WTC11 (cell line): ENCODE data around the gene TRIM75.

ENCODE experiments used
- CREB1 ChIP-seq: sonication (generic); formaldehyde crosslinking; IDR thresholded peaks from 2 replicates; pipeline ENCODE4 v1.8.0; 2023; ENCODE audit warnings: mild to moderate bottlenecking, missing genetic modification reagents
- EMX1 ChIP-seq: fragments of 250-450 bp; sonication (Bioruptor Pico); IDR thresholded peaks from 2 replicates; pipeline ENCODE4 v1.8.0; 2021; ENCODE audit warnings: mild to moderate bottlenecking
- JUN ChIP-seq: sonication (generic); formaldehyde crosslinking; IDR thresholded peaks from 2 replicates; pipeline ENCODE4 v1.8.0; 2023; ENCODE audit warnings: mild to moderate bottlenecking, missing genetic modification reagents
- RORB ChIP-seq: fragments of 250-450 bp; sonication (Bioruptor Pico); IDR thresholded peaks from 2 replicates; pipeline ENCODE4 v1.9.0; 2021; ENCODE audit warnings: mild to moderate bottlenecking
- TCF7 ChIP-seq: sonication (generic); formaldehyde crosslinking; IDR thresholded peaks from 2 replicates; pipeline ENCODE4 v1.8.0; 2022; ENCODE audit warnings: mild to moderate bottlenecking, low read depth, missing genetic modification reagents, moderate library complexity
- ZNF138 ChIP-seq: sonication (generic); formaldehyde crosslinking; conservative IDR thresholded peaks from 2 replicates; pipeline ENCODE4 v1.8.1; 2022; ENCODE audit warnings: mild to moderate bottlenecking, moderate library complexity, missing genetic modification reagents
- ZNF396 ChIP-seq: fragments of 250-450 bp; sonication (Bioruptor Pico); IDR thresholded peaks from 2 replicates; pipeline ENCODE4 v1.8.0; 2021; ENCODE audit warnings: mild to moderate bottlenecking, moderate library complexity, borderline replicate concordance
- ZNF671 ChIP-seq: fragments of 250-450 bp; sonication (Bioruptor Pico); IDR thresholded peaks from 2 replicates; pipeline ENCODE4 v1.8.0; 2021; ENCODE audit warnings: mild to moderate bottlenecking
- TF ChIP-seq, protein P1 (sequence below): fragments of 200-600 bp; IDR thresholded peaks from 2 replicates; pipeline ENCODE4 v1.8.0; 2022; ENCODE audit warnings: antibody characterized with exemption
- TF ChIP-seq, protein P2 (sequence below): sonication (generic); formaldehyde crosslinking; IDR thresholded peaks from 2 replicates; pipeline ENCODE4 v1.8.0; 2022; ENCODE audit warnings: mild to moderate bottlenecking, missing genetic modification reagents
- TF ChIP-seq, protein P3 (sequence below): sonication (generic); formaldehyde crosslinking; IDR thresholded peaks from 2 replicates; pipeline ENCODE4 v1.8.1; 2022; ENCODE audit warnings: low read depth, mild to moderate bottlenecking, moderate library complexity, missing genetic modification reagents, borderline replicate concordance
- TF ChIP-seq, protein P4 (sequence below): sonication (generic); formaldehyde crosslinking; IDR thresholded peaks from 2 replicates; pipeline ENCODE4 v1.8.0; 2022; ENCODE audit warnings: mild to moderate bottlenecking, missing genetic modification reagents
- TF ChIP-seq, protein P5 (sequence below): sonication (generic); formaldehyde crosslinking; IDR thresholded peaks from 2 replicates; pipeline ENCODE4 v1.8.1; 2022; ENCODE audit warnings: mild to moderate bottlenecking, moderate library complexity, missing genetic modification reagents

DNA sequence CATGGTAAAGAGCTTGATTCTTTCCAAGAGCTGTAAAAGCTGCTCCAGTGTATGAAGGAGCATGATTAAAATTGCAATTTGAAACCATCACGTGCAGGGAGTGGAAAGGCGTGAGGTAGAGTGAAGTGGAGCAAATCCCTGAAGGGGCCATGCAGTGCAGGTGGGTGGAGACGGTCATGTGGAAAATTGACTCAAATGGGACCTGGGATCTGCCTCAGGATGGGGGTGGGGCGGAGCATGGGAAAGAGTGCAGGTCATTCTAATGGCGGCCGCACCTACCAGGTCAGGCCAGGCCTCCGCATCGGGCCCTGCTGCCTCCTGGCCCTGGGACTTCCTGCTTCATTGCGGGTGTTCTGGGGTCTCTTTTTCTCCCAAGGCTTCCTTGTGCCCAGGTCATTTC is 47.2 kb upstream of the TRIM75 start:
- TF ChIP-seq, protein P1, sequence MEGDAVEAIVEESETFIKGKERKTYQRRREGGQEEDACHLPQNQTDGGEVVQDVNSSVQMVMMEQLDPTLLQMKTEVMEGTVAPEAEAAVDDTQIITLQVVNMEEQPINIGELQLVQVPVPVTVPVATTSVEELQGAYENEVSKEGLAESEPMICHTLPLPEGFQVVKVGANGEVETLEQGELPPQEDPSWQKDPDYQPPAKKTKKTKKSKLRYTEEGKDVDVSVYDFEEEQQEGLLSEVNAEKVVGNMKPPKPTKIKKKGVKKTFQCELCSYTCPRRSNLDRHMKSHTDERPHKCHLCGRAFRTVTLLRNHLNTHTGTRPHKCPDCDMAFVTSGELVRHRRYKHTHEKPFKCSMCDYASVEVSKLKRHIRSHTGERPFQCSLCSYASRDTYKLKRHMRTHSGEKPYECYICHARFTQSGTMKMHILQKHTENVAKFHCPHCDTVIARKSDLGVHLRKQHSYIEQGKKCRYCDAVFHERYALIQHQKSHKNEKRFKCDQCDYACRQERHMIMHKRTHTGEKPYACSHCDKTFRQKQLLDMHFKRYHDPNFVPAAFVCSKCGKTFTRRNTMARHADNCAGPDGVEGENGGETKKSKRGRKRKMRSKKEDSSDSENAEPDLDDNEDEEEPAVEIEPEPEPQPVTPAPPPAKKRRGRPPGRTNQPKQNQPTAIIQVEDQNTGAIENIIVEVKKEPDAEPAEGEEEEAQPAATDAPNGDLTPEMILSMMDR, result no peak
- TF ChIP-seq, protein P2, sequence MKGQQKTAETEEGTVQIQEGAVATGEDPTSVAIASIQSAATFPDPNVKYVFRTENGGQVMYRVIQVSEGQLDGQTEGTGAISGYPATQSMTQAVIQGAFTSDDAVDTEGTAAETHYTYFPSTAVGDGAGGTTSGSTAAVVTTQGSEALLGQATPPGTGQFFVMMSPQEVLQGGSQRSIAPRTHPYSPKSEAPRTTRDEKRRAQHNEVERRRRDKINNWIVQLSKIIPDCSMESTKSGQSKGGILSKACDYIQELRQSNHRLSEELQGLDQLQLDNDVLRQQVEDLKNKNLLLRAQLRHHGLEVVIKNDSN, result no peak
- TF ChIP-seq, protein P3, sequence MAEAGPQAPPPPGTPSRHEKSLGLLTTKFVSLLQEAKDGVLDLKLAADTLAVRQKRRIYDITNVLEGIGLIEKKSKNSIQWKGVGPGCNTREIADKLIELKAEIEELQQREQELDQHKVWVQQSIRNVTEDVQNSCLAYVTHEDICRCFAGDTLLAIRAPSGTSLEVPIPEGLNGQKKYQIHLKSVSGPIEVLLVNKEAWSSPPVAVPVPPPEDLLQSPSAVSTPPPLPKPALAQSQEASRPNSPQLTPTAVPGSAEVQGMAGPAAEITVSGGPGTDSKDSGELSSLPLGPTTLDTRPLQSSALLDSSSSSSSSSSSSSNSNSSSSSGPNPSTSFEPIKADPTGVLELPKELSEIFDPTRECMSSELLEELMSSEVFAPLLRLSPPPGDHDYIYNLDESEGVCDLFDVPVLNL (CRISPR knock-in tag), result no peak
- TF ChIP-seq ZNF138 (CRISPR knock-in tag) (no peak), RORB (CRISPR knock-in tag) (no peak), CREB1 (CRISPR knock-in tag) (no peak), EMX1 (no peak), TCF7 (no peak), ZNF396 (CRISPR knock-in tag) (no peak), JUN (CRISPR knock-in tag) (no peak), ZNF671 (CRISPR knock-in tag) (no peak)
- TF ChIP-seq, protein P4, sequence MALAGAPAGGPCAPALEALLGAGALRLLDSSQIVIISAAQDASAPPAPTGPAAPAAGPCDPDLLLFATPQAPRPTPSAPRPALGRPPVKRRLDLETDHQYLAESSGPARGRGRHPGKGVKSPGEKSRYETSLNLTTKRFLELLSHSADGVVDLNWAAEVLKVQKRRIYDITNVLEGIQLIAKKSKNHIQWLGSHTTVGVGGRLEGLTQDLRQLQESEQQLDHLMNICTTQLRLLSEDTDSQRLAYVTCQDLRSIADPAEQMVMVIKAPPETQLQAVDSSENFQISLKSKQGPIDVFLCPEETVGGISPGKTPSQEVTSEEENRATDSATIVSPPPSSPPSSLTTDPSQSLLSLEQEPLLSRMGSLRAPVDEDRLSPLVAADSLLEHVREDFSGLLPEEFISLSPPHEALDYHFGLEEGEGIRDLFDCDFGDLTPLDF (CRISPR knock-in tag), result no peak
- TF ChIP-seq, protein P5, sequence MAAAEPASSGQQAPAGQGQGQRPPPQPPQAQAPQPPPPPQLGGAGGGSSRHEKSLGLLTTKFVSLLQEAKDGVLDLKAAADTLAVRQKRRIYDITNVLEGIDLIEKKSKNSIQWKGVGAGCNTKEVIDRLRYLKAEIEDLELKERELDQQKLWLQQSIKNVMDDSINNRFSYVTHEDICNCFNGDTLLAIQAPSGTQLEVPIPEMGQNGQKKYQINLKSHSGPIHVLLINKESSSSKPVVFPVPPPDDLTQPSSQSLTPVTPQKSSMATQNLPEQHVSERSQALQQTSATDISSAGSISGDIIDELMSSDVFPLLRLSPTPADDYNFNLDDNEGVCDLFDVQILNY (CRISPR knock-in tag), result no peak
